Measurements from ENCODE around the gene KREMEN1.

DNA sequence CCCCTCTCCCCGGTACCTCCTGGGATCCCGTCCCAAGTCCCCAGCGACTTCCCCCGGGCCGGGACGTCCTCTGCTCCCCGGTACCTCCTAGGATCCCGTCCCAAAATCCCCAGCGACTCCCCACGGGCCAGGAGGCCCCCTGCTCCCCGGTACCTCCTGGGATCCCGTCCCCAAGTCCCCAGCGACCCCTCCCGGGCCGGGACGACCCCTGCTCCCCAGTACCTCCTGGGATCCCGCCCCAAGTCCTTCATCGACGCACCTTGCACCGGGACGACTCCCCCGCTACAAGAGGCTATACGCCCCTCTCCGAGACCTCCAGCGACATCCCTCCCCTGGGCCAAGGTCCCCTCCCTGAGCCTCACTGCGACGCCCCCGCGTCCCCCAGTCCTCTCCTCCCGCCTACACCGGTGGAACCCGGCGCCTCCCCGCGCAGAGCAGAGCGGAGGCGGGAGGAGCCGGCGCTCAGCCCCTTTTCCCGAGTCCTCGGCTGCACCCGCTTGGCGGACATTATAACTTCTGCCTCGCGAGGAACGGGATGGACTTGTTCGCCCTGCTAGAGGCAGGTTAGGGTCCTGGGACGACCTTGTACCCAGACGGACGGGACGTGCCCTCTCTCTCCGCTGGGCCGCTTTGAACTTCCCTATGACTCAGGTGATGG lies 912 bp downstream of the KREMEN1 start:
- TF ChIP-seq POLR2A (IDR thresholded peaks at IDR 0.05; ENCODE audit: low read depth, low read length): no peak
- TF ChIP-seq, protein P1, sequence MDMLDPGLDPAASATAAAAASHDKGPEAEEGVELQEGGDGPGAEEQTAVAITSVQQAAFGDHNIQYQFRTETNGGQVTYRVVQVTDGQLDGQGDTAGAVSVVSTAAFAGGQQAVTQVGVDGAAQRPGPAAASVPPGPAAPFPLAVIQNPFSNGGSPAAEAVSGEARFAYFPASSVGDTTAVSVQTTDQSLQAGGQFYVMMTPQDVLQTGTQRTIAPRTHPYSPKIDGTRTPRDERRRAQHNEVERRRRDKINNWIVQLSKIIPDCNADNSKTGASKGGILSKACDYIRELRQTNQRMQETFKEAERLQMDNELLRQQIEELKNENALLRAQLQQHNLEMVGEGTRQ (IDR thresholded peaks at IDR 0.05; ENCODE audit: low read depth, low read length): no peak
- TF ChIP-seq, protein P2, sequence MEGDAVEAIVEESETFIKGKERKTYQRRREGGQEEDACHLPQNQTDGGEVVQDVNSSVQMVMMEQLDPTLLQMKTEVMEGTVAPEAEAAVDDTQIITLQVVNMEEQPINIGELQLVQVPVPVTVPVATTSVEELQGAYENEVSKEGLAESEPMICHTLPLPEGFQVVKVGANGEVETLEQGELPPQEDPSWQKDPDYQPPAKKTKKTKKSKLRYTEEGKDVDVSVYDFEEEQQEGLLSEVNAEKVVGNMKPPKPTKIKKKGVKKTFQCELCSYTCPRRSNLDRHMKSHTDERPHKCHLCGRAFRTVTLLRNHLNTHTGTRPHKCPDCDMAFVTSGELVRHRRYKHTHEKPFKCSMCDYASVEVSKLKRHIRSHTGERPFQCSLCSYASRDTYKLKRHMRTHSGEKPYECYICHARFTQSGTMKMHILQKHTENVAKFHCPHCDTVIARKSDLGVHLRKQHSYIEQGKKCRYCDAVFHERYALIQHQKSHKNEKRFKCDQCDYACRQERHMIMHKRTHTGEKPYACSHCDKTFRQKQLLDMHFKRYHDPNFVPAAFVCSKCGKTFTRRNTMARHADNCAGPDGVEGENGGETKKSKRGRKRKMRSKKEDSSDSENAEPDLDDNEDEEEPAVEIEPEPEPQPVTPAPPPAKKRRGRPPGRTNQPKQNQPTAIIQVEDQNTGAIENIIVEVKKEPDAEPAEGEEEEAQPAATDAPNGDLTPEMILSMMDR (conservative IDR thresholded peaks at IDR 0.05; ENCODE audit: low read depth, low read length): no peak
- no peak for TF ChIP-seq MXI1 (IDR thresholded peaks at IDR 0.05; ENCODE audit: borderline replicate concordance, low read depth, low read length)
- no peak for TF ChIP-seq RFX5 (IDR thresholded peaks at IDR 0.05; ENCODE audit: low read depth, low read length)
- TF ChIP-seq RAD21 (IDR thresholded peaks at IDR 0.05; ENCODE audit: low read length): no peak
- TF ChIP-seq CEBPB (IDR thresholded peaks at IDR 0.05; ENCODE audit: low read depth, low read length): no peak
- TF ChIP-seq, protein P3, sequence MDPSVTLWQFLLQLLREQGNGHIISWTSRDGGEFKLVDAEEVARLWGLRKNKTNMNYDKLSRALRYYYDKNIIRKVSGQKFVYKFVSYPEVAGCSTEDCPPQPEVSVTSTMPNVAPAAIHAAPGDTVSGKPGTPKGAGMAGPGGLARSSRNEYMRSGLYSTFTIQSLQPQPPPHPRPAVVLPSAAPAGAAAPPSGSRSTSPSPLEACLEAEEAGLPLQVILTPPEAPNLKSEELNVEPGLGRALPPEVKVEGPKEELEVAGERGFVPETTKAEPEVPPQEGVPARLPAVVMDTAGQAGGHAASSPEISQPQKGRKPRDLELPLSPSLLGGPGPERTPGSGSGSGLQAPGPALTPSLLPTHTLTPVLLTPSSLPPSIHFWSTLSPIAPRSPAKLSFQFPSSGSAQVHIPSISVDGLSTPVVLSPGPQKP (IDR thresholded peaks at IDR 0.05; ENCODE audit: borderline replicate concordance, low read depth, low read length): no peak
- TF ChIP-seq SMC3 (IDR thresholded peaks at IDR 0.05; ENCODE audit: low read depth, low read length): no peak
- TF ChIP-seq MAFK (IDR thresholded peaks at IDR 0.05; ENCODE audit: low read depth, low read length): no peak
- TF ChIP-seq RCOR1 (IDR thresholded peaks at IDR 0.05; ENCODE audit: insufficient replicate concordance, low read length): no peak
